ENCODE data around the gene ZNF438. TPM values are rescaled to one million over a fixed set of nuclear protein-coding genes. Genes with fewer than 3 reads are reported as not detected.

Gene ZNF438
- total RNA-seq, 4 donors from 2014 or later = 6.1 to 14.1 (median 7.1) TPM

DNA sequence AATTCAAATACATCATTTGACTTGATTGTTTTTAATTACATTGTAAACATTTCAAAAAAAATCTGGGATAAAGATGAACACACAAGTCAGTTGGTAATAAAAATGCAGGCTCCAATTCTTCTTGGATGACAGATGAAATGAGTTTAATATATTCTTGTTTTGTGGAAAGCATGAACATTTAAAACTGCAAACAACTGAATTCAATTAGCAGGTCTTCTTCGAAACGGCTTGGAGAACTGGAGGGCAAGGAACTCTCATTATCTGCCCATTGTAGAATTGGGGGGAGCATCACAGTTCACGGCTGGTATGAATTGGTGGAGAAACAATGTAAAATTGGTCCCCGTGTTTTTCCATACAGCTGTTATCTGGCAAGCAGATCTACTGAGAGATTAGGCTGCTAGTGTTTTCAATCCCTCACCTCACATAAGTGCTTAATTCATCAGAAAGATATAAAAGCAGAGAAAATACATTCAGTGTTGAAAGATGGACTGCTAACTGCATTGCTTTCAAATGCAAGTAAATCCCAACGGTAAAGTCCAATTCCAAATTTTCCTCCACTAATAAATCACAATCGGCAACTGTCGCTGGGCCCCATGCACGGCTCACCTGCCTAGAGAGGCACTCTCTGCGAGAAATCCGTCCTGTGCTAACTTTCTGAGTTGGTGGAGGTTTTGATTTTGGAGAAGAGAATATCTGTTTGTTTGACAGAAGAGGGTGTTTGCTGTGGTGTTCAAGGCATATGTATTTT is 199.5 kb downstream of the ZNF438 start:
- no peak for TF ChIP-seq POLR2A (IDR thresholded peaks at IDR 0.05)
- H3K27me3 ChIP-seq = no peaks in the 10 kb centered on the region
- WGBS = 74% methylated on average over 10 of the region's 10 CpGs
- no peak overlapping the region for H3K27ac ChIP-seq
- no peak for DNase-seq (ENCODE audit: low spot score in 2 of 2)
- no peak overlapping the region for H3K4me3 ChIP-seq
- H3K36me3 ChIP-seq = no peaks in the 10 kb centered on the region
- H3K9me3 ChIP-seq = no peaks in the 10 kb centered on the region
- peaks cover 18% of the 10 kb centered on the region for H3K4me1 ChIP-seq

GRCh38 chr10:30831426-30831825 is 200.2 kb downstream of the ZNF438 start:
- Histone ChIP-seq H3K4me1 (peaks cover 18% of the 10 kb centered on the region), H3K4me3 (no peak overlapping the region), H3K9me3 (no peaks in the 10 kb centered on the region), H3K27me3 (no peaks in the 10 kb centered on the region), H3K27ac (no peak overlapping the region), H3K36me3 (no peaks in the 10 kb centered on the region)
- TF ChIP-seq POLR2AphosphoS5 (IDR thresholded peaks at IDR 0.05) (no peak), EP300 (IDR thresholded peaks at IDR 0.05) (no peak), POLR2A (IDR thresholded peaks at IDR 0.05) (no peak), CTCF (IDR thresholded peaks at IDR 0.05) (no peak)
- WGBS = 55% methylated on average over 5 of the region's 5 CpGs
- peak in 1 of 2 donors; percentile 64 for DNase-seq (ENCODE audit: low spot score in 2 of 2)

DNA sequence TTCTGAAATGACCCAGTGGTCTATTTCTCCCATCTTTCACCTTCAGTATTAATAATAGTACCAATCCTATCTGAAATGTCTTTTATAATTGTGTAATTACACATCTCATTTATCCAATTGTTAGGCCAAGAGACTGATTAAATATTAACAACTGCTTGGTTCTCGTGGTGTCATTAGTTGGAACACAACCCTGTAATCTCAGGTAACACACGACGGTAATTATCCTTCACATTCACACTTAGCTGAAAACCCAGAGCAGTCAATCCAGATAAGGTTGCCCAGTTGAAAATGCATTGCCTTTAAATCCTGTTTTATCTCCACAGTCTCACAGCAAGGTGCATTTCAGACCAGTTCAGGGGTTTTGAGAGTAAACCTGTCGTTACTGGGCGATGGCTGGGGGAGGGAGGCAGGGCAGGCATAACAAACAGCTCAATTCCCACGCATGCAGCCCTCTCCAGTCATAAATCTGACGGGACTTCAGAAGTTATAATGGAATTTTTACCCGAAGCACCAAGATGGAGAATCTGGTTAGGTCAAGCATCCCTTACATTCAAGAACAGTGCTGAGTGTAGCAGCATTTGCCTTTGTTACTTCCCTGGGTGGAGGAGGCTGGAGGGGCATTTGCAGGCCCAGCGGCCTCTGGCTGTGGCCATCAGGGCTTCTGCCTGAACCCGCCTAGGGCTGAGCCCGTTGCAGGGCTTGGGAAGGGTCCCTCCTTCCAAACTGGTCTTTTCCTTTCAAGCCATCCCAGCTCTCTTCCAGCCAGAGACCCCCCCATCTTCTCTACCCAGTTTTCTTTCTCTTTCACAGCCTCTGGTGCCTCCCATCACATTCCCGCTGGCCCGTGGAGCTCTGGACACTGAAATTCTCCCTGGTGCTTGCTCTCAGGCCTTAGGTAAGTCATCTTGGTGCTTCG is 201.1 kb downstream of the ZNF438 start:
- Histone ChIP-seq H3K4me3 (no peak overlapping the region), H3K27me3 (no peaks in the 10 kb centered on the region), H3K9me3 (no peaks in the 10 kb centered on the region), H3K4me1 (peaks cover 18% of the 10 kb centered on the region), H3K27ac (no peak overlapping the region), H3K36me3 (no peaks in the 10 kb centered on the region)
- peak in 1 of 2 donors; percentile 58 for DNase-seq (ENCODE audit: low spot score in 2 of 2)
- TF ChIP-seq EP300 (IDR thresholded peaks at IDR 0.05) (no peak), POLR2A (IDR thresholded peaks at IDR 0.05) (no peak), CTCF (IDR thresholded peaks at IDR 0.05) (no peak), POLR2AphosphoS5 (IDR thresholded peaks at IDR 0.05) (no peak)
- WGBS = 80% methylated on average over 14 of the region's 14 CpGs

- no peaks in the 10 kb centered on the region for H3K27me3 ChIP-seq
- H3K36me3 ChIP-seq = no peaks in the 10 kb centered on the region
- peaks cover 18% of the 10 kb centered on the region for H3K4me1 ChIP-seq
- WGBS = 37% methylated on average over 3 of the region's 3 CpGs
- no peaks in the 10 kb centered on the region for H3K9me3 ChIP-seq
- TF ChIP-seq EP300 (IDR thresholded peaks at IDR 0.05) (no peak), POLR2A (IDR thresholded peaks at IDR 0.05) (no peak), CTCF (IDR thresholded peaks at IDR 0.05) (no peak), POLR2AphosphoS5 (IDR thresholded peaks at IDR 0.05) (no peak)
- H3K4me3 ChIP-seq = no peak overlapping the region
- no peak for DNase-seq (ENCODE audit: low spot score in 2 of 2)
- no peak overlapping the region for H3K27ac ChIP-seq
These were observed 201.8 kb downstream of the ZNF438 start for GRCh38 chr10:30829901-30830300.

DNA sequence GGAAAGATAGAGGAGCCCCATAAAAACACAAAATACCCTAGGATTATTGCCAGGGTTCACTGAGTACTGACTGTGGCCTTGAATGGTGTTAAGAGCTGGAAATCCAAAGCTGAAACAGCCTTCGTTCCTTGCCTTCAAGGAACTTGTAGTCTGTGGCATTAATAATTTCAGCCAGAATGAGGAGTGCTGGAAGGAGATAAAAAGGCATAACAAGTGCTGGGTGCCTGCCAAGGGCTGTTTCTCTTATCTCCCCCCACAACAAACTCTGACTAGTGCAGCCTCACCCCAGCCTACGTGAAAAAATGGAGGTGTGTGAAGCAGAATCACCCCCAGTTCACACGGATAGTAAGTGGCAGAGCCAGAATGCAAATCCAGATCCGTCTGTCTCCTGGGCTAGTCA is 203.0 kb downstream of the ZNF438 start:
- WGBS = 65% methylated on average over 4 of the region's 4 CpGs
- H3K9me3 ChIP-seq = no peaks in the 10 kb centered on the region
- peak in 1 of 2 donors; percentile 50 for DNase-seq (ENCODE audit: low spot score in 2 of 2)
- no peak overlapping the region for H3K4me3 ChIP-seq
- TF ChIP-seq EP300 (IDR thresholded peaks at IDR 0.05) = no peak
- peaks cover 18% of the 10 kb centered on the region for H3K4me1 ChIP-seq
- no peak overlapping the region for H3K27ac ChIP-seq
- no peaks in the 10 kb centered on the region for H3K27me3 ChIP-seq
- H3K36me3 ChIP-seq = no peaks in the 10 kb centered on the region

DNA sequence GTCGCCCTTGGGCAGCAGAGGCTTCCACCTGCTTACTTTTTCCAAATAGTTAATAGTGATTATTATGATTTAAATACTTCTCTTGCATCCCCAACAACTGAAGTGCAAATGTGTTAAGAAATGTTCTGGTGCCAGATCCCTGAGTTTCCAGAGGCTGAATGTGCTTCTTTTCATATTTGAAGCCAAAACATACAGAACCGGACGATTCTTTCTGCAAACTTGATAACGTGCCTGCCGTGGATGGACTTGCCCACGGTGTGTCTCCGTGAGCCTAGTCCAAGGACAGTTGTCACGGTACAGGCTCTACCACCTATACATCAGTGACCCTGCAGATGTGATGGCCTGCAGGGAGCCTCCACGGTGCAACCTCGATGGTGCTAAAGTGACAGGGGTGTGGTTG is 203.5 kb downstream of the ZNF438 start:
- Histone ChIP-seq H3K4me3 (no peak overlapping the region), H3K9me3 (no peaks in the 10 kb centered on the region), H3K4me1 (peaks cover 18% of the 10 kb centered on the region), H3K27me3 (no peaks in the 10 kb centered on the region), H3K36me3 (no peaks in the 10 kb centered on the region), H3K27ac (no peak overlapping the region)
- 56% methylated on average over 10 of the region's 10 CpGs for WGBS
- peak in 1 of 2 donors; percentile 13 for DNase-seq (ENCODE audit: low spot score in 2 of 2)
- no peak for TF ChIP-seq POLR2A (IDR thresholded peaks at IDR 0.05)
- TF ChIP-seq CTCF (IDR thresholded peaks at IDR 0.05) = no peak
- no peak for TF ChIP-seq EP300 (IDR thresholded peaks at IDR 0.05)
- no peak for TF ChIP-seq POLR2AphosphoS5 (IDR thresholded peaks at IDR 0.05)
